Superior temporal gyrus (tissue), 1 donor: ENCODE results near the gene AFF3.
"Not testable (repeated sequence)": the region's sequence is repeated elsewhere in the genome, so short reads cannot be mapped to it uniquely, and the experiment has no call there.

Experiments used
- DNase-seq: peaks from one replicate; pipeline ENCODE4 v3.0.0-alpha.2; 2016; ENCODE audit errors: extremely low spot score

AFF3 gene

DNA sequence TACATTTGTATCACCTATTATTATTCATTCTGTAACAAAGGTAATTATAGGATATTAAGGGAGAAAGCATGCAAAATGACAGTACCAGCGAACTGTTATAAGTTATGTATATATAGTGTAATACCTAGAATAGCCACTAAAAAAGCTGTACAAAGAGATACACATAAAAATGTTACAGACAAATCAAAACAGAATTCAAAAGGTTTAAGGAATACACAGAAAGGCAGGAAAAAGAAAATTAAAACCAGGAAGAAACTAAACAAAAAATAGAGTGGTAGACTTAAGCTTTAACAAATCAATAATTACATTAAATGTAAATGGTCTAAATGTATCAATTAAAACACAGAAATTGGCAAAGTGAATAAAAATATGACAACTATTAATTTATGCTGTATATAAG lies 476.1 kb downstream of the AFF3 start:
- DNase-seq: no peak

DNA sequence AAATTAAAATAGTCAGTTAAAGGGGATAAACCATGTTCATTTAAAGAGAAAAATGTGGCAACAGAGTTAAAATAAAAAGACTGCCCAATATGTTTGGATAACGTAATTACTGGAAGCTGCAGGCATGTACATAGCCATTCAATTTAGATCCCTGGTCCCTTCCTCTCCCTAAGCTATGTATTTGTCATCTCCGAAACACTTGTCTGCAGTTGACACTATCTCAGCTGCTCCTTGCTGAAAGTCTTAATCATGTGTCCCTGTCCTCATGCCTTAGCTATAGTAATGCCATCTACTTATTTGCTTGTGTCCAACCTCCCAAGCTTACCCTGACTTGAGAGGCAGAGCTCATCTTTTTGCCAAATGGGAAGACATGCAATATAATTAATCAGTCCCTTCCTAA lies 478.7 kb downstream of the AFF3 start:
- DNase-seq: no peak

DNA sequence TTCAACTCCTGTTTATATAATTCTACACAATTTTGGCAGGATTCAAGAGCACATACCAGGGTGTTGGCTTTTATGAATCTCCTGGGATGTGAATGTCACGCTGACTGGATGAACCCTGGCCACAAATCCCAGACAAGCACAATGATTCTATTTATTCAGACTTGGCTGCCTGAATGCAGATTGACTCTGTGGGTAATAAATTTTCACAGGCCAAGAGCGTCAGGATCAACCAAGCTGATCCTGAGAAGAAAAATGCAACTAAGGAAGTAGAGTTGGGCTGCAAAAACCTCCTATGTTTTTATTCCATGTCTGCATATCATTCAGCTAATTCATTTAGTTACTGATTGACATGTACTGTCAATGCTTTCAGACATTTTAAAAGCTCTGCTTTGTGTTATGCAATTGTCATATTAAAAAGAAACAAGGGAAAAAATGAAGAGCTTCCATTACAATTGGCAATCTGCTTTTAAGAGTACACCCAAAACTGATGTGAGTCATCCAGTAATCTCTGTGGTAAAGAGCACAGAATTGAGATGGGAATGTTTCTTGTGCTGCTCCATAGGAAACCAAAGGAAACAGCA lies 479.5 kb downstream of the AFF3 start:
- DNase-seq: peak; percentile 67

DNA sequence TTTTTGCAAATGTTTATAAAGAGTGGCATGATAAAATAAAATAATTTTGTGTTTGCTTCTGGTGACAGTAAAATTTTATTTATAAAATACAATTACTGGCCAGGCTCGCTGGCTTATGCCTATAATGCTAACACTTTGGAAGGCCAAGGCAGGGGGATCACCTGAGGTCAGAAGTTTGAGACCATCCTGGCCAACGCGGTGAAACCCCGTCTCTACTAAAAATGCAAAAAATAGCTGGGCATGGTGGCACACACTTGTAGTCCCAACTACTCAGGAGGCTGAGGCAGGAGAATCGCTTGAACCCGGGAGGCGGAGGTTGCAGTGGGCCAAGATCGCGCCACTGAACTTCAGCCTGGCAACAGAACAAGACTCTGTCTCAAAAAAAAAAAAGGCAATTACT lies 480.6 kb downstream of the AFF3 start:
- not testable (repeated sequence) for DNase-seq

DNA sequence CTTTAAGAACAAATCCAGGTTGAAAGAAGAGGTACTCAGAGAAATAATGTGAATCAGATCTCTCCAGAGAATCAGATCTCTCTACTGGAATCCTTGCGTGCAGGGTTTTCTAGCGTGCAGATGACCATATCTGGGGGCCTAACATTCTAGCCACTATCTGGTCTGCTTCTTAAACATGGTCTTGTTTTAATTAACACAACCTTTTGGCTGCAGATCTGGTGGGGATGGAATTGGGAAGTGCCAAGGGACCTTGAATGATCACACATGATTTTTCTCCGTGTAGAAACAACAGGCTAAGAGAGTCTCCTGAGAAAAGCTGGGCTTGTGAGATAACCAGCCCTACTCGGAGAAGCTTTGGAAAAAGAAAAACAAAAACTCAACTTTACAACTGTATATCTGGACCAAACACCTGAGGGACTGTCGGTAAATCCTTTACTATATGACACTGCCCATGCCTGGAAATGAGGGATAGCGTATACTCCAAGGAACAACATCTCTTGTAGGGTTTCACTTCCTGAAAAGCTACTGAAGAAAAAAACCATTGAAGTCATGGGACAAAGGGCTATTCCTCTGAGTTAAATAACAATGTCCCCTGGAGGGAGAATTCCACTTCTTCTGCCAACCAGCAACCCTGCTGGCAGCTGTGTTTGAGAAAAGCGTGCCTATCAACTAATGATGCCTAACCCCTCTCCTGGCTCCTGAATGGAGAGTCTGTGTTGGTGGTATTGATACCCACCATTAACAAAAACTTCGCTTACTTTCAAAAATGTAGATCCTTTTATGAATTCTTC lies 481.6 kb downstream of the AFF3 start:
- no peak for DNase-seq

DNA sequence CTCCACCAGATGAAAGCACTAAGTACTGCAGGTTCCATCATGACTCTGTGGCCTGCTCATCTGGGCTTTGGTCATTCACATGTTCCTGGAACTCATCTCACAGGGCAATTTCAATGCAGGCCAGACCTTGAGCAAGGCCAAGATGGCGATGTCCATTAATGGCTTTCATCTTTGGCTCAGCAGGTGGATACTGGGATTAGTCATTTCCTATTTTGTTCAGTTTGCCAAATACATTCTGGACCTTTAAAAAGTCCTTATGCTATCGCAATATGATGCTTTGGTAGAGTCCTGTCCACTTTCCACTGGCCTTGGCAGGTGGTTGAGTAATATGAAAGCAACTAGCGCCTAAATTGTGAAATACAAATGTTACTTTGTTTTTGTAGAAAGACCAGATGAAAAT lies 482.5 kb downstream of the AFF3 start:
- DNase-seq: no peak

DNA sequence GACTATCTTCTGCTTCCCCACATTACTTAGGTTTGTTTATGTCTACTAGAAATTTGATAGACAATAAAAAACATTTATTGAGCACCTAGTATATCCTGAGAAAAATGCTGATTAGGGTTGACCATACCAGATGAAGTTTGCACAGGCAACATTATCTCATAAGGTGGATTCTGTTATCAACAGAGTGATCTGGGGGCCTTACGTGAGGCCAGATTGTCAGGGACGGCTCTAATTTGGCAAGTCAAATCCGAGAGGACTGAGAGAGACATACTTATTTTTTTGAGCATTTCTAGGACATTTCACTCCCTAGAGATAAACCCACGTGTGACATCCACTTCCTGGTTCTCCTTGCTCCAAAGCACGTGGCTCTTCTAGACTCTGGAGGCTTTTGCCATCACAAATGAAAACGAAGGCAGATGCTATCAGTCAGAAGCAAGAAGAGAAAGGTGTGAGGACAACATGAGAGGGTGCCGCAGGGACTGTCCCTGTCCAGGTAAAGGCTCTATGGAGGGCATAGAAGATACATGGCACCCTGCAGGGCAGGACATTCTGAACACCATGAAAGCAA lies 484.6 kb downstream of the AFF3 start:
- DNase-seq: no peak

DNA sequence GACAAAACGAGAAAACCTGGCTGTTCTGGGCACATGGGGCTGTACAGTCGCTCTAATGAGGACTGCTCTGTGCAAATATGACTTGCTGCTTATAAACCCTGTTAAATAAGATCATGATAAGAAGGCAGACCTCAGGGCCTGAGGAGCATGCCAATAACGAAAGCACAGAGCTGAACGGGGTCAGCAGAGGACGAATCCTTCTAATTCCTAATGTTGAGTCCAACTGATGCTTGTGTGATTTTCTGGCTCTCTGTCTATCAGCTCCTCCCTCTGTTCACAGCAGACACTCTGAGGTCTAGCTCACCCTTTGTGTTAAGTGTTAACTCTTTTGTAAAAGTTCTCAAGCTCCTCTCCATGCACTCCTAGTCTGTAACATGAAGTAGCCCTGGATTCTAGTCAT lies 485.4 kb downstream of the AFF3 start:
- DNase-seq: no peak

DNA sequence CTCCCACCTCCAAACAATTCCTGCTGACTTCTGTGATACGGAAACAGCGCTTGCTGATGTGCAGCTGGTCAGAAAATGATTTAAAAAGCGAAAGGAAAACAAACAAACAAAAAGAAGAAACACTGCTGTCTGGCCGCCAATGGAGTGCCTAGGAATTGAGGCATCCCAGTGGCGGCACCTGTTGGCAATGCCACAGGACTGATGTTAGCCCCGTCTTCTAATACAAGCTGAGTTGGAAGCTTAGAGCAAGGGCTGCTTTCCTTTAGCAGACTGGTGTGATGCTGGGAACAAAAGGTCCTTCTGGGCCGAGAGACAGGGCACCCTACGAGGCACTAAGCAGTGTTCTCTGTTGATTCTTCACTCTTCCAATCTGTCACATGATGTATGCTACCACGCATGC lies 489.0 kb downstream of the AFF3 start:
- no peak for DNase-seq

DNA sequence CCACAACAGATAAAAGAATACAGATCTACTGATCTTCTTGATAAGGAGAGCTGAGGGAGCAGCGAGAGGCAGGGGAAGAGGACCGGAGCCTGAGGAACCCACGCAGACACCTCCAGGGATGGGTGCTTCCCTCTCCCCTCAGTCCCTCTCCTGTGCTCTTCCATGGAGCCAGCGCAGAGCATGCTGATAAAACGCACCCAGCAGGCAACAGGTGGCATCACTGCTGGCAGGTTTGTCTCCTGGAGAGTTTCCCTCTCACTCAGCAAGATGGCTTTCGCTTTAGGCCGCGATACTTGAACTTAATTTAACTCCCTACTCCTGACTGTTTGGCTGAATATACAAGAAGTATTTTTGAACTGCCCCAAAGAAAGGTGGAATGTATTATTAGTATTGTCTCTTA lies 489.5 kb downstream of the AFF3 start:
- no peak for DNase-seq

DNA sequence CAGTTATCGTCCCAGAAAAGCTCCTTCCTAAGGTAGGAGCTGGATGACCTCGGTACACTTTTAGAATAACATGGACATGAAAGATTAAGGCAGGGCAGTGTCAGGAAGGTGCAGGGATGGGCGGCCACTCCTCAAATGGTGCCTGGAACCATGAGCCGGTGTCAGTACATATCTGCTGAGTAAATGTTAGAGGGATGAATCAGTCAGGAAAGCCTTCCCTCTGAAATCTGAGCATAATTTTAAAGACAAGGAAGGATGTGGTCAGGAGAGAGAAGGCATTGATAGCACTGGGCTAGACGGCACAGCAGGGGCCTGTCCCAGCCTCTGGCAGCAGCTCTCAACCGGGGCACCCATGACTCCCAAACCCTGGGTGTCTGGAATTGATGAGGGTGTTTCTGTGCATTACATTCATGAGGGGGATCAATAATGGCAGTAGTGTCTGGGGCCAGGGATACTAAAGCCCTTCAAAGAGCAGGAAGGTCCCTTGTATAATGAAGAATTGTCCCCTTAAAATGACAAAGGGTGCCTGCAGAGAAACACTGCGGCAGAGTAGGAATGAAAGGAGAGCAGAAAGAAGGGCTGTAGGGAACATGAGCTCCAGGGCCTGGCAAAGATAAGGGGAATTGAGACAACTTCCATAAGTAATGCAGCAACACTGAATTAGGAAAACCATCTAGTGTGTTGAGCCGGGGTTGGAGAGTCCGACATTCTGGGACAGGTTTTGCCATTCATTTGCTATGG lies 490.3 kb downstream of the AFF3 start:
- DNase-seq: no peak

DNA sequence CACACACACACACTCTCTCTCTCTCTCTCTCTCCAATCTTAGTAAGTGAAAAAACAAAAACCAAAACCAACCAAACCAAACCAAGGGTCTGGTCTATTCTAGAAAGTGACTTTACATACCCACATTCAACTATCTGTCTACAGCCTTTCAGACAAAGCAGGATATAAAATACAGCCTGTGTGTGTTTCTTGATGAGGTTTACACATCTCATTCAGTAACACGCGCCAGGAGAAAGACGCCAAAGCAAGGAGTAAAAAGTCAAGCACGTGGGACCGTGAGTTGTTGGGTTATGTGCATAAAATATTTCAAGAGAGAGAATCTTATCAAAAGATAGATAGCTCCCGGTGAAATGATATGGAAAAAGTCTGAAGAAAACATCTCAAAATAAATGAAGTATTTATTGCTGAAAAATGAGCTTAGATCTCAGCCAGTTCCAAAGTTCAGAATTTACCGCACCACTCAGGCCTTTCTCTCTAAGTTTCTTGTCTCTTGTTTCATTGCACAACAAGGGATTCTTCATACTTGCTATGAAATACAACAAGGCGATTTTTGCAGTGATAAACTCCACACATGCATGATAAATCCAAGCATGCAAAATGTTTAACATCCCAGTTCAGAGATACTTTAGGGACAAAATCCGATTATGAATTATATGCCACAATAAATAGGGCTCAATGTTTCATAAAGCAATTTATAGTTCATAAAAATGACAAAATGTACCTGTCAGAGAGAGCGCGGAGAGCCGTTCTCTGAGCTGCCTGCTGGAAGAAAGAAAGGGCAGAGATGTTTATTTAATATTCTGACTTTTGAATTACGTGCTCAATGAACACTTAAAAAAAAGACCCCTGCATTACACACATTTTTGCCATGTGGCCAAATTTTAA lies 493.2 kb downstream of the AFF3 start:
- DNase-seq: no peak

DNA sequence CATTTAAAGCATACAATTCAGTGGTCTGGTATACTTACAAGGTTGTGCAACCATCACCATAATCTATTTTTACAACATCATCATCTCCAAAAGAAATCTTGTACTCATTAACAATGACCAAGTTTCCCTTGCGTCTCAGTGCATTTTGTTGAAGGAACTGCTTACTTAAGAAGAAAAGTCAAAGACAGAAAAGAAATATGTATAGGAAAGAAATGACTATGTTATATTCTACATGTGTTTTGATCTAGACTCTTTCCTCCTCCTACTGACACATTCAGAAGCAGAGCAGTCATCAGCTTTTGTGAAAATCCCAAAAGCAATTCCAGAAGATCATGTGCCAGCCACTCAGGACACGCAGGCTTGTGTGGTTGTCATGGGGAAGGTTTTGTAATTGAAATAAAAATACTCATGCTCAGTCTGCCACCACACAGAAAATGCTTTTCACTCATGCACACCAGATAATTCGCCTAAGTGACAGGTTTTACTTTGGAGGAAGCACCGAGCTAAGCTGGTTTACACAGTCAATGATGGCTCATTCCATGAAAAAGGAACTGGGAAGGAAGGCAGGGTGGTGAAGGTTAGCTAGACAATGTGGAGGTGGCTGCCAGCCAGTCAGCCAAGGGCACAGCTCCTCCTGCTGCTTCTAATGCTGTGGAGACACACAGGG lies 494.1 kb downstream of the AFF3 start:
- DNase-seq: peak; percentile 70

DNA sequence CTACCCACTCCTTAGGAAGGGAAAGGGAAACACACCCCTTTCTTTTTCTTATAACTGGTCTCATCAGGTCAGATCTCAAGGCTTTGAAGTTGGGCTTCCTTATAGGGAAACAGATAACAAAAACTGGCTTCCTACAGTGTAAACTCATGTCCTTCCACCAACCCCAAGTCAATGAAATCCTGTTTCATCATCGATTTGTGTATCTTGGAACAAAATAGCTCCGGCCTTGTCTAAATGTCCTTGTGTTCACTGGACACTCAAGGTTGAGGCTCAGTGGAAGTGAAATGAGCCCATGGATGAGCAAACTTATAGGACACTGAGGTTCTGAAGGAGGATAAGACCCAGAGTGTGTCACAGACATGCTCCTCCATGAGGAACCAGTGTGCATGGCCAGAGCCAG lies 496.4 kb downstream of the AFF3 start:
- no peak for DNase-seq

DNA sequence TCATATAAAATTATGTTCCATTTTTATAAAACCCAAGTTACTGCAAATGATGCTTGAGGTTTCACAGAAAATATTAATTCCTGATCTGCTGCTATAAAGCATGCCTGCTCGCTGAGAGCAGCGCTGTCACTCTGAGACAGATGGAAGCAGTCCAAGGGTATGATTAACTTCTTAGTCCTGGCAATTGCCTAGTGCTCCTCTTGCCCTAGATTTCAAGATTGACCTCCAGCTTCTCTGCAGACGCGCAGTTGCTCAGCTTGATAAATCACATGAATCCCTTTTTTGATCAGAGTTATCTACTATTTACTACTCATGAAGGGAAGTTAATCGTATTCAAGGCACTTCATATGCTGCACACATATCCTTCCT lies 498.0 kb downstream of the AFF3 start:
- DNase-seq: no peak

DNA sequence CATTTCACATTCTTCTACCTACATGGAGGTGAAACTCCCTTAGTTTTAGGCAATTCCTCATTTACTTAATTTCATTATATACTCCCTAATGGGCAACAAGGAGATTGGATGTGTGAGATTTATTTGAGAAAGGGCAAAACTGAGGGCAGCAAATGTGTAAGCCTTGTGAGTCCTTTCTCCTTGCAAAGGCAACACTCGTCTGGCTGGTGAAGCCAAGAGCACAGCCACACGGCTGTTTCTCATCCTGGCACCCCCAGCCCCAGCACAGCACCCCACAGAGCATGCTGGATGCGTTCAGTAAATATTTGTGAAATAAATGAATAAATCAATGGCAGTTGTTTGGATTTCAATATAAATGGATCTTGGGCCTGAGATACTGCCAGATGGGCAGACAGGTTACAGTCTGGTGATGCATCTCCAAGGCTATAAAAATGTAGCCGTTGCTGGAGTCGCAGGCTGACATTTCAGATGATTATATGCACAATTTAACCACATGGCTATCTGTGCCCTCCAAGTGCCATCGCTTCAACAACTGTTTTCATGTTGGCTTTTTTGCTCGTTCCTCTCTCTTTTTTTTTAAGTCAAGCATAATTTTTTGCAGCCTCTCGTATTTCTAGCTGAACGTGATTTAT lies 498.5 kb downstream of the AFF3 start:
- no peak for DNase-seq

DNA sequence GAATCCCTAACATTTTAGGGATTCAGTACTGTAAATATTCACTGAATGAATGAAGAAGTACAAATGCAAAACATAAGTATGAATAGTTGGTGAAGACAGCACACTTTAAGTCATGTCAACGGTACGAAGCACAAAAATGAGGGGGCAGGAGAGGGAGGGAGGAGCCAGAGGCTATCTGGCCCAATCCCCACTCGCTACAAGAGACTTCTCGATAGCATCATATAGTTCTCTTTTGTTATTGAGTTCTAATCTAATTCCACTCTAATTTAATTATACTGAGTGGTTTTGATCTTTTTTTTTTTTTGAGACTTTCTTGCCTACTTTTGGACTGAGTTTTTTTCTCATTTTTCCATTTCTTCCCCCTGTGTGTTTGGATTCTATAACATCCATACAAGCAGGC lies 500.4 kb downstream of the AFF3 start:
- DNase-seq: no peak

DNA sequence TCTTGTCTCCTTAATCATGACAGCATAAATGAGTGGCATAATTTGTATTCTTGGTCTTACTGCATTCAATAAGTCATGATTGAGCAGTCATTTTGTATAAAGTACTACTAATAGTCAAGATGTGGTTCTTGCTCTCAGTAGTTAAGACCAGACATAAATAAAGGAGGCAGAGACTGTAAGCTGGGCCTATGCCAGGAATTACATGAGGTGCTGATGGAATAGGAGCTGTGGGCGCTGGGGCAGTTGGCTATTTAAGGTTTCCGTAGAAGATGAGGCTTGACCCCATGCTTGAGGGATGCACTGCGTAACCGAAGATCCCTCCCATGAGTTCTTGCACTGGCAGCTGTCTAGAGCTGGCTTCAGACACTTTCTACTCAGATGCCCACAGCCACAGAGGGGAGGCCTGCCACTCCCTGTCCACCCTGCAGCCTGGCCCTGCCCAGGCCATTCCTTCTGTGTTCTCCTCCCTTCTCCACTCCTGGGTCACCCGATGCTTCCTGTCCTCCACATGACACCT lies 501.7 kb downstream of the AFF3 start:
- no peak for DNase-seq

DNA sequence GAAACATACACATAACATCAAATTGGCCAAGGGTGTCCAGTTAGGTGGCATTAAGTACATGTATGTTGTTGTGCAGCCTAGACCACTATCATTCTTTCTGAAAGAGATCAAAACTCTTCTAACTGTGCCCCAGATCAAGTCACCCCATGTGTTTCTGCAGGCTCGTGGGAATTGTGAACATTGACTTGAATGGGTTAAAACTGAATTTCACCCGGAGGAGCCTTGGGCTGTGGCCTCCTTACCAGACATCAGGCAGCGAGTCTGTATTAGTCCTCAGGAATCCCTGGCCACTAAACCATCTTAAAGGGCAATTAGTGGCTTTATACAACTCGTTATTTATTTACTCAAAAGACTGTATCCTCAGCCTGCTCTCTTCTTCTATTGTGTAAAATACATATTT lies 503.6 kb downstream of the AFF3 start:
- no peak for DNase-seq

DNA sequence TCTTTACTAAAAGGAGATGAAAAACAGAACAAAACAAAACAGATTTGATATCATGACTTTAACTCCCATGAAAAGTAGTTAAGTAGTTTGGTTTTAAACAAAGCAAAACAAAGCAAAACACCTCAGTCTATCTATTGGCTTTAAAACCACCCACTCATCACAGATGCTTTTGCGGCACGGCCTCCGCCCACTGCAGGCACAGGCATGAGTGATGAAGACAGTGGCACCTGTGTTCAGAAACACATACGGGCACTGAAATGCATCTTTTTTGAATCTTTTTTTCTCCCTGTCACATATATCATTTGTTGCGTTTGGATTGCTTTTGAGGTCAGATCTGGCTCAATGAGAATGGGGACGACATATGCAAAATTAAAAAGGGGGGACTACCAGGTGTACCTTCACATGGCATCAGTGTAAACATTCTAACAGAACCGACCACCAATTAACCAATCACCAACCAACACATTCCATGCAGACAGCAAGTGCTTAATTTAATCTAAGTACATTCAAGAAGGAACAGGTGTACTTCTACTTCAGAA lies 505.2 kb downstream of the AFF3 start:
- no peak for DNase-seq
